NOMO-1 (cell line): ENCODE data around the gene TMEM198.
A peak's percentile ranks its signal among the peaks of the same experiment; 100 is the strongest.

Experiments used
- DNase-seq, 2 experiments: peaks; one replicate each; lab custom pipeline; 2025; ENCODE audit not compliant: unreplicated experiment in 2 of 2; lab: John Stamatoyannopoulos, UW

TMEM198 gene

GRCh38 chr2:219508971-219509779 lies 34.7 kb upstream of the TMEM198 start:
- no peak for DNase-seq

GRCh38 chr2:219509780-219510511 lies 33.9 kb upstream of the TMEM198 start:
- peak; percentile 15 to 21 for DNase-seq

GRCh38 chr2:219510512-219511135 lies 33.2 kb upstream of the TMEM198 start:
- DNase-seq = no peak

- no peak for DNase-seq
Observed at GRCh38 chr2:219511547-219512325, 32.1 kb upstream of the TMEM198 start.

- DNase-seq = no peak
Observed at GRCh38 chr2:219512524-219513216, 31.2 kb upstream of the TMEM198 start.

- no peak for DNase-seq
Observed at GRCh38 chr2:219513787-219514186, 30.0 kb upstream of the TMEM198 start.

- DNase-seq = no peak
Observed at GRCh38 chr2:219514196-219514761, 29.5 kb upstream of the TMEM198 start, which contains the start of gene ASIC4. TSS of gene ASIC4 (plus strand) at chr2:219514482. CDS start at chr2:219514725, 243 bp downstream.

GRCh38 chr2:219514836-219515235 lies 29.0 kb upstream of the TMEM198 start:
- DNase-seq = no peak

- no peak for DNase-seq
Observed at GRCh38 chr2:219515874-219516629, 27.8 kb upstream of the TMEM198 start.

- no peak for DNase-seq
Observed at GRCh38 chr2:219516888-219517287, 26.9 kb upstream of the TMEM198 start.

GRCh38 chr2:219517954-219518778 lies 25.7 kb upstream of the TMEM198 start:
- no peak for DNase-seq

- no peak for DNase-seq
Observed at GRCh38 chr2:219519526-219519916, 24.3 kb upstream of the TMEM198 start.

GRCh38 chr2:219520079-219520478 lies 23.7 kb upstream of the TMEM198 start:
- DNase-seq = no peak

GRCh38 chr2:219521066-219521880 lies 22.6 kb upstream of the TMEM198 start:
- no peak for DNase-seq

GRCh38 chr2:219522111-219523030 lies 21.5 kb upstream of the TMEM198 start:
- no peak for DNase-seq

GRCh38 chr2:219523031-219523671 lies 20.7 kb upstream of the TMEM198 start:
- DNase-seq = no peak
